Kidney tubule cell (primary cell): ENCODE data around the gene ZC3H18.

Experiments used
- DNase-seq: peaks from one replicate; pipeline ENCODE4 v3.0.0-alpha.2; 2018; ENCODE audit warnings: low spot score

Gene ZC3H18

GRCh38 chr16:88678224-88678979 lies 108.2 kb downstream of the ZC3H18 start:
- DNase-seq = no peak

- DNase-seq = no peak
These were observed 110.4 kb downstream of the ZC3H18 start for GRCh38 chr16:88680554-88681083.

- DNase-seq = peak; percentile 48
These were observed 111.0 kb downstream of the ZC3H18 start for GRCh38 chr16:88681084-88681680.
